DND-41 (cell line): ENCODE measurements around the gene GRID1.

Experiments
- CTCF ChIP-seq: IDR thresholded peaks from 2 replicates; pipeline ENCODE4 v1.5.1; 2012; ENCODE audit warnings: borderline replicate concordance, low read length, moderate library complexity, mild to moderate bottlenecking; ENCODE audit not compliant: poor library complexity, severe bottlenecking; ENCODE audit errors: extremely low read depth
- EZH2 ChIP-seq: IDR thresholded peaks from 3 replicates; pipeline ENCODE4 v1.6.1; 2012; ENCODE audit warnings: borderline replicate concordance, low read depth, mild to moderate bottlenecking, moderate library complexity, low read length, inconsistent platforms; ENCODE audit not compliant: severe bottlenecking

GRCh38 chr10:86372119-86372783 is 5.7 kb upstream of the GRID1 start:
- TF ChIP-seq CTCF (no peak), EZH2 (no peak)
